Hepatocyte (in vitro differentiated cells): ENCODE results near the gene SLC9A5.

Experiments used
- EZH2 ChIP-seq: fragments of 200-600 bp; sonication (generic); IDR thresholded peaks from 2 replicates; pipeline ENCODE4 v1.6.1; 2016; ENCODE audit warnings: antibody characterized with exemption, mild to moderate bottlenecking, borderline replicate concordance
- EZH2phosphoT487 ChIP-seq: fragments of 200-600 bp; sonication (generic); IDR thresholded peaks from one replicate; pipeline ENCODE4 v1.6.1; 2018; ENCODE audit warnings: antibody characterized with exemption, mild to moderate bottlenecking, low read depth, moderate library complexity; ENCODE audit not compliant: unreplicated experiment, severe bottlenecking
- TF ChIP-seq, protein P1 (sequence below): fragments of 200-600 bp; sonication (generic); IDR thresholded peaks from 2 replicates; pipeline ENCODE4 v1.5.1; 2016; ENCODE audit warnings: antibody characterized with exemption, mild to moderate bottlenecking; ENCODE audit not compliant: poor library complexity

DNA sequence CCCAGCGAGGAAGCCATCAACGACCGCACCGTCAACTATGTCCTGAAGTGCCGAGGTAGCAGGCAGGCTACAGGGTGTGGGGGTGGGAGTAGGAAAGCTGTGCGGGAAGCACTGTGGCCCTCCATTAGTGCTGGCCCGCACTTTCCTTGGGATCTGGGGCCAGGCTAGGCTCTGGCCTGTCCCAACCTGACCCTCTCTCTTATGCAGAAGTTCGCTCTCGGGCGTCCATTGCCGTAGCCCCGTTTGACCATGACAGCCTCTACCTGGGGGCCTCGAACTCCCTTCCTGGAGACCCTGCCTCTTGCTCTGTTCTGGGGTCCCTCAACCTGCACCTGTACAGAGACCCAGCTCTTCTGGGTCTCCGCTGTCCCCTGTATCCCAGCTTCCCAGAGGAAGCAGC lies 39.2 kb downstream of the SLC9A5 start:
- TF ChIP-seq, protein P1, sequence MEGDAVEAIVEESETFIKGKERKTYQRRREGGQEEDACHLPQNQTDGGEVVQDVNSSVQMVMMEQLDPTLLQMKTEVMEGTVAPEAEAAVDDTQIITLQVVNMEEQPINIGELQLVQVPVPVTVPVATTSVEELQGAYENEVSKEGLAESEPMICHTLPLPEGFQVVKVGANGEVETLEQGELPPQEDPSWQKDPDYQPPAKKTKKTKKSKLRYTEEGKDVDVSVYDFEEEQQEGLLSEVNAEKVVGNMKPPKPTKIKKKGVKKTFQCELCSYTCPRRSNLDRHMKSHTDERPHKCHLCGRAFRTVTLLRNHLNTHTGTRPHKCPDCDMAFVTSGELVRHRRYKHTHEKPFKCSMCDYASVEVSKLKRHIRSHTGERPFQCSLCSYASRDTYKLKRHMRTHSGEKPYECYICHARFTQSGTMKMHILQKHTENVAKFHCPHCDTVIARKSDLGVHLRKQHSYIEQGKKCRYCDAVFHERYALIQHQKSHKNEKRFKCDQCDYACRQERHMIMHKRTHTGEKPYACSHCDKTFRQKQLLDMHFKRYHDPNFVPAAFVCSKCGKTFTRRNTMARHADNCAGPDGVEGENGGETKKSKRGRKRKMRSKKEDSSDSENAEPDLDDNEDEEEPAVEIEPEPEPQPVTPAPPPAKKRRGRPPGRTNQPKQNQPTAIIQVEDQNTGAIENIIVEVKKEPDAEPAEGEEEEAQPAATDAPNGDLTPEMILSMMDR: no peak
- TF ChIP-seq EZH2phosphoT487: no peak
- no peak for TF ChIP-seq EZH2
